A549 (cell line): Measurements from ENCODE around the gene PTPN9.
"Not testable (repeated sequence)": the region's sequence is repeated elsewhere in the genome, so short reads cannot be mapped to it uniquely, and the experiment has no call there.

Source experiments
- EP300 ChIP-seq, 2 experiments: fragments of >200 bp; sonication (Bioruptor Twin); formaldehyde crosslinking; IDR thresholded peaks; 2 replicates in 1 of 2; 3 replicates in 1 of 2; pipeline ENCODE4 v1.6.1; 2016 to 2017
- ESRRA ChIP-seq: fragments of 150-350 bp; IDR thresholded peaks from 2 replicates; pipeline ENCODE4 v1.6.1; 2014; ENCODE audit warnings: mild to moderate bottlenecking, low read length, borderline replicate concordance
- FOSB ChIP-seq: fragments of 250-450 bp; sonication (Bioruptor Pico); IDR thresholded peaks from 2 replicates; pipeline ENCODE4 v1.5.0; 2020; ENCODE audit warnings: mild to moderate bottlenecking, moderate library complexity
- HDAC2 ChIP-seq: fragments of 200-600 bp; sonication (generic); IDR thresholded peaks from 2 replicates; pipeline ENCODE4 v1.6.1; 2016
- MYC ChIP-seq: IDR thresholded peaks from 2 replicates; pipeline ENCODE4 v1.6.1; 2012; ENCODE audit warnings: mild to moderate bottlenecking, inconsistent platforms, low read length, improper control_type of control experiment, borderline replicate concordance
- POLR2A ChIP-seq: IDR thresholded peaks from 2 replicates; pipeline ENCODE4 v1.6.1; 2012; ENCODE audit warnings: mild to moderate bottlenecking, low read length
- SMC3 ChIP-seq: fragments of >200 bp; sonication (Bioruptor Twin); formaldehyde crosslinking; IDR thresholded peaks from 3 replicates; pipeline ENCODE4 v1.6.1; 2018; ENCODE audit warnings: inconsistent platforms
- TF ChIP-seq, protein P1 (sequence below): fragments of >200 bp; sonication (Bioruptor Twin); formaldehyde crosslinking; IDR thresholded peaks from 3 replicates; pipeline ENCODE4 v1.5.1; 2016
- TF ChIP-seq, protein P2 (sequence below): fragments of 450-650 bp; IDR thresholded peaks from 2 replicates; pipeline ENCODE4 v1.6.1; 2014; ENCODE audit warnings: antibody characterized with exemption
- TF ChIP-seq, protein P3 (sequence below): fragments of 200-600 bp; sonication (generic); IDR thresholded peaks from 2 replicates; pipeline ENCODE4 v1.6.1; 2016; ENCODE audit warnings: antibody characterized with exemption, mild to moderate bottlenecking, moderate library complexity

DNA sequence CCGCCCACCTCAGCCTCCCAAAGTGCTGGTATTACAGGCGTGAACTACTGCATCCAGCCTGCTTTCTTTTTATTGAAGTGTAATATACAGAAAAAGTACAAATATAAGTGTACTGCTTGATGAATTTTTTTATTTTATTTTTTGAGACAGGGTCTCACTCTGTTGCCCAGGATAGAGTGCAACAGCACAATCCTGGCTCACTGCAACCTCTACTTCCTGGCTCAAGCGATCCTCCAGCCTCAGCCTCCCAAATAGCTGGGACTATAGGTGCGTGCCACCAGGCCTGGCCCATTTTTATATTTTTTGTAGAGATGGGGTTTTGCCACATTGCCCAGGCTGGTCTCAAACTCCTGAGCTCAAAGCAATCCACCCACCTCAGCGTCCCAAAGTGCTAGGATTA is 3.8 kb upstream of the PTPN9 start:
- TF ChIP-seq, protein P1, sequence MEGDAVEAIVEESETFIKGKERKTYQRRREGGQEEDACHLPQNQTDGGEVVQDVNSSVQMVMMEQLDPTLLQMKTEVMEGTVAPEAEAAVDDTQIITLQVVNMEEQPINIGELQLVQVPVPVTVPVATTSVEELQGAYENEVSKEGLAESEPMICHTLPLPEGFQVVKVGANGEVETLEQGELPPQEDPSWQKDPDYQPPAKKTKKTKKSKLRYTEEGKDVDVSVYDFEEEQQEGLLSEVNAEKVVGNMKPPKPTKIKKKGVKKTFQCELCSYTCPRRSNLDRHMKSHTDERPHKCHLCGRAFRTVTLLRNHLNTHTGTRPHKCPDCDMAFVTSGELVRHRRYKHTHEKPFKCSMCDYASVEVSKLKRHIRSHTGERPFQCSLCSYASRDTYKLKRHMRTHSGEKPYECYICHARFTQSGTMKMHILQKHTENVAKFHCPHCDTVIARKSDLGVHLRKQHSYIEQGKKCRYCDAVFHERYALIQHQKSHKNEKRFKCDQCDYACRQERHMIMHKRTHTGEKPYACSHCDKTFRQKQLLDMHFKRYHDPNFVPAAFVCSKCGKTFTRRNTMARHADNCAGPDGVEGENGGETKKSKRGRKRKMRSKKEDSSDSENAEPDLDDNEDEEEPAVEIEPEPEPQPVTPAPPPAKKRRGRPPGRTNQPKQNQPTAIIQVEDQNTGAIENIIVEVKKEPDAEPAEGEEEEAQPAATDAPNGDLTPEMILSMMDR, result not testable (repeated sequence)
- TF ChIP-seq POLR2A; SMC3; HDAC2; EP300 (IDR thresholded peaks at IDR 0.05); ESRRA; FOSB (CRISPR knock-in tag); MYC: not testable (repeated sequence)
- TF ChIP-seq, protein P2, sequence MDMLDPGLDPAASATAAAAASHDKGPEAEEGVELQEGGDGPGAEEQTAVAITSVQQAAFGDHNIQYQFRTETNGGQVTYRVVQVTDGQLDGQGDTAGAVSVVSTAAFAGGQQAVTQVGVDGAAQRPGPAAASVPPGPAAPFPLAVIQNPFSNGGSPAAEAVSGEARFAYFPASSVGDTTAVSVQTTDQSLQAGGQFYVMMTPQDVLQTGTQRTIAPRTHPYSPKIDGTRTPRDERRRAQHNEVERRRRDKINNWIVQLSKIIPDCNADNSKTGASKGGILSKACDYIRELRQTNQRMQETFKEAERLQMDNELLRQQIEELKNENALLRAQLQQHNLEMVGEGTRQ, result not testable (repeated sequence)
- TF ChIP-seq, protein P3, sequence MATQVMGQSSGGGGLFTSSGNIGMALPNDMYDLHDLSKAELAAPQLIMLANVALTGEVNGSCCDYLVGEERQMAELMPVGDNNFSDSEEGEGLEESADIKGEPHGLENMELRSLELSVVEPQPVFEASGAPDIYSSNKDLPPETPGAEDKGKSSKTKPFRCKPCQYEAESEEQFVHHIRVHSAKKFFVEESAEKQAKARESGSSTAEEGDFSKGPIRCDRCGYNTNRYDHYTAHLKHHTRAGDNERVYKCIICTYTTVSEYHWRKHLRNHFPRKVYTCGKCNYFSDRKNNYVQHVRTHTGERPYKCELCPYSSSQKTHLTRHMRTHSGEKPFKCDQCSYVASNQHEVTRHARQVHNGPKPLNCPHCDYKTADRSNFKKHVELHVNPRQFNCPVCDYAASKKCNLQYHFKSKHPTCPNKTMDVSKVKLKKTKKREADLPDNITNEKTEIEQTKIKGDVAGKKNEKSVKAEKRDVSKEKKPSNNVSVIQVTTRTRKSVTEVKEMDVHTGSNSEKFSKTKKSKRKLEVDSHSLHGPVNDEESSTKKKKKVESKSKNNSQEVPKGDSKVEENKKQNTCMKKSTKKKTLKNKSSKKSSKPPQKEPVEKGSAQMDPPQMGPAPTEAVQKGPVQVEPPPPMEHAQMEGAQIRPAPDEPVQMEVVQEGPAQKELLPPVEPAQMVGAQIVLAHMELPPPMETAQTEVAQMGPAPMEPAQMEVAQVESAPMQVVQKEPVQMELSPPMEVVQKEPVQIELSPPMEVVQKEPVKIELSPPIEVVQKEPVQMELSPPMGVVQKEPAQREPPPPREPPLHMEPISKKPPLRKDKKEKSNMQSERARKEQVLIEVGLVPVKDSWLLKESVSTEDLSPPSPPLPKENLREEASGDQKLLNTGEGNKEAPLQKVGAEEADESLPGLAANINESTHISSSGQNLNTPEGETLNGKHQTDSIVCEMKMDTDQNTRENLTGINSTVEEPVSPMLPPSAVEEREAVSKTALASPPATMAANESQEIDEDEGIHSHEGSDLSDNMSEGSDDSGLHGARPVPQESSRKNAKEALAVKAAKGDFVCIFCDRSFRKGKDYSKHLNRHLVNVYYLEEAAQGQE, result not testable (repeated sequence)
